GM19035 (cell line): Measurements from ENCODE around the gene MS4A15.
"Not testable (repeated sequence)": the region's sequence is repeated elsewhere in the genome, so short reads cannot be mapped to it uniquely, and the experiment has no call there.

Experiments
- ATAC-seq: cut with Tn5 transposase; IDR thresholded peaks from one replicate; pipeline ENCODE4 v1.9.1; 2021; ENCODE audit not compliant: unreplicated experiment

The MS4A15 gene

GRCh38 chr11:60798631-60799030 lies 42.0 kb downstream of the MS4A15 start:
- no peak for ATAC-seq

DNA sequence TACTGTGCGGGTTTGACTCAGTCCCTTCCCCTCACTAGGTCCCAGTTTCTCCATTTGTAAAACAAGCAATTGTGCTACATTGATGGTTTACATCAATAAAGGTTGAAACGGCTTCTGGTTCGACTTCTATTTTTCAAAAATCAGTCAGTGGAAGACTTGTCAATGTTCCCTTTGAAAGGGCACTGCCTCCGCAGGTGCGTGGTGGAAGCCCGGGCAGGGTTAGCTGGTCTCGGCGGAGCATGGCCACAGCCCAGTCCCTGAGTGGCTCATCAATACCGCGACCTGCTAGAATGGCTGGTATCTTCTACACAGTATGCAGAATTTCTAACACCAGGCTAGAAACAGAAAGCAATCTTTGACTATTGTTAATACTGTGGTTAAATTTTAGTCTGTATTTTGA lies 44.5 kb downstream of the MS4A15 start:
- no peak for ATAC-seq

GRCh38 chr11:60803273-60803936 lies 46.7 kb downstream of the MS4A15 start:
- ATAC-seq: no peak

DNA sequence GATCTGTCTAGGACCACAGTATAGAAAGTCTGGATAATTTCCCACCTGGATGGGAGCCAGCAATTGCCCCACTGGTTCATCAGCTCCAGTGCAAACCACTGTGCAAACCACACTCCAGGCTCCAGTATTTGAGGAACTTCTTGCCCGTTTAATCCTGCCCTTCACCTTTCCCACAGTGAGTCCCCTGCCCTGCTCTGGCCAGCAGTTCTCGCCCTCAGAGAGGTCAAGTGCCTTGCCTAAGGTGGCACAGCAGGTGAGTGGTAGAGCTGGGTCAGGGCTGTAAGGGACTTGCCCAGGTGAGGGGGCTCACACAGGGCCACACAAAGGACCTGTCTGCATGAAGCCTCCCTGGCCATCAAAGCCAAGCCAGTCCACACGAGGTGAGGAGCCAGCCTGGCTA lies 52.6 kb downstream of the MS4A15 start:
- ATAC-seq: no peak

GRCh38 chr11:60809691-60810090 lies 53.0 kb downstream of the MS4A15 start:
- no peak for ATAC-seq

DNA sequence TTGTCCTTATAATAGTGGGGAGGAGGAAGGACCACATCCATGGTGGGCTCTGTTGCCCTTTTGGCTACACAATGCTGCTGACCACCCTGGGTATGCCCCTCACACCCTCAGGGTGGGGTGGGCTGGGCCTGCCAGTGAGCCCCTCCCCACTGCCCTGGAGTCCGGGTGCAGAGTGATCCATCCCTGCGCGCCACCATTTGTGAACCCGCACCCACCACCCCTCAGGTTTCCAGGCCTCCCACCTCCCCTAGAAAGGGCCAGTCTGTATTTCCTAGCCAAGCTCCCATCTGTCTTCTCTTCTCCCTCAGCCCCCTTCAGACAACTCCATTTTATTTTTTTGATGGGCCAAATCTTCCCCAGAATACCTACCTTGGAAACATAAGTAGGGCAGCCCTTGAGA lies 53.5 kb downstream of the MS4A15 start:
- ATAC-seq: no peak

- no peak for ATAC-seq
Measured at GRCh38 chr11:60810569-60810968, 53.9 kb downstream of the MS4A15 start.

GRCh38 chr11:60813324-60813723 lies 56.7 kb downstream of the MS4A15 start:
- no peak for ATAC-seq

DNA sequence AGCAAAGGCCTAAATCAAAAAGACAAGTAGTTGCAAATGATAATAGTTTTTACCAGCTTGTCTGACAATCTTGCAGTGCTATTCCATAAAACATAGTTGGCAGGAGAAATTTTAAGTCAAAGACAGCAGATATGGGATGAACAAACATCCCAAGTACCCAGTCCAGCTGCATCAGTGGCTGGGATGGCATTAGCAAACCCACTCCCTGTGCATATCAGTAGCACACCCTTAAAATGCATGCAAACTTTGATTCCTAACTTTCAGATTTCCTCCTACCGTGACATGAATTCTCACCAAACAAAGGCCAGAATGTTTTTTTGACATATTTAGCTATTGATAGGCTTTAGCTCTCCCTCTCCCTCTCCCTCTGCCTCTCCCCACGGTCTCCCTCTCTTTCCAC lies 57.4 kb downstream of the MS4A15 start:
- ATAC-seq: no peak

- ATAC-seq: no peak
Measured at GRCh38 chr11:60816590-60817157, 60.0 kb downstream of the MS4A15 start.

- ATAC-seq: no peak
Measured at GRCh38 chr11:60818057-60818456, 61.4 kb downstream of the MS4A15 start.

DNA sequence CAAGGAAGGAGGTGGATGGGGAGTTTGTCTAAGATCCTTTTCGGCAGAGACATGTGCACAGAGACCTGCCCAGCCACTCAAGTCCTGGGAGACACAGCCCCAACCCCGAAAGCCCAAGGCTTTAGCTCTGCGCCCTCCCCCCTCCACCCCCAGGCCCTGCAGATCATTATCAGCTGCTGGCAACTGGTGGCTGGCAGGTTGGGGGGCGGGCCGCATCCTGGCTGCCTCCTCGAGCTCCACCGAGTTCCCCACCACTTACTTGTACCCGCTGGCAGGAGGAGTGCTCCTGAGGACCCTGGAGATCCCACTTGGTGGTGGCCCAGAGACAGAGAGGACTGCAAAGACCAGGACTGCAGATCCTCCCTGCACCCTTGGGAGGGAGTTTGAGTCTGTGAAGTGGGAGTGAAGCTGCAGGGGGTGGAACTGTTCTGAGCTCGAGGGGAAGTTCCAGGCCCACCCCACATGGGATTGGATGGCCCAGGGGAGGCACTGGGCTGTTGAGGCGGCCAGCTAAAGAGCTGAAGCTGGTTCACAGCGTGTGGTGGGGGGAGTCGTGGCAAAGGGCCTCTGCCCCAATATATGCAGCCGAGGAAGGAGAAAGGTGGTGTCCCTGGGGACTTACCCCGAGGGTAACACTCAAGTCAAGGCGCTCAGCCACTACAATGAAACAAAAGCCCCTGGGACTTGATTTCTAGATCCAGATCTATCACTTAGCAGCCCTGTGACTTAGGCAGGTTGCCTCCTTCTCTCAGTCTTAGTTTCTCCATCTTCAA lies 65.3 kb downstream of the MS4A15 start:
- ATAC-seq: no peak

DNA sequence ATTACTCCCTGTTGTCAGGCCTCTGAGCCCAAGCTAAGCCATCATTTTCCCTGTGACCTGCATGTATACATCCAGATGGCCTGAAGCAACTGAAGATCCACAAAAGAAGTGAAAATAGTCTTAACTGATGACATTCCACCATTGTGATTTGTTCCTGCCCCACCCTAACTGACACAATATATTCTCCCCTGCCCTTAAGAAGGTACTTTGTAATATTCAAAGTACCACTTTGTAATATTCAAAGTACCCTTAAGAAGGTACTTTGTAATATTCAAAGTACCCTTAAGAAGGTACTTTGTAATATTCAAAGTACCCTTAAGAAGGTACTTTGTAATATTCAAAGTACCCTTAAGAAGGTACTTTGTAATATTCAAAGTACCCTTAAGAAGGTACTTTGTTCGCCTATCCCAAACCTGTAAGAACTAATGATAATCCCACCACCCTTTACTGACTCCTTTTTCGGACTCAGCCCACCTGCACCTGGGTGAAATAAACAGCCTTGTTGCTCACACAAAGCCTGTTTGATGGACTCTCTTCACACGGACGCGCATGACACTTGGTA lies 67.2 kb downstream of the MS4A15 start:
- not testable (repeated sequence) for ATAC-seq

- ATAC-seq: no peak
Measured at GRCh38 chr11:60825118-60825517, 68.5 kb downstream of the MS4A15 start.

- no peak for ATAC-seq
Measured at GRCh38 chr11:60825790-60826189, 69.1 kb downstream of the MS4A15 start.
